Measurements from ENCODE around the gene PGAP2. TPM values are rescaled to one million over a fixed set of nuclear protein-coding genes. Genes with fewer than 3 reads are reported as not detected.
"Not testable (repeated sequence)": the region's sequence is repeated elsewhere in the genome, so short reads cannot be mapped to it uniquely, and the experiment has no call there.

The PGAP2 gene
- total and polyA plus RNA-seq, 2 donors (not counting 1 experiment from before 2014, with no cell fraction given), result 20.5 to 47.1 TPM

- H3K4me3 Mint-ChIP-seq, result no peak overlapping the region
- no peaks in the 10 kb centered on the region for H3K4me1 Mint-ChIP-seq
- no peaks in the 10 kb centered on the region for H3K9me3 Mint-ChIP-seq (ENCODE audit: insufficient read depth)
- Histone ChIP-seq H3K79me2 (ENCODE audit: control insufficient read depth, insufficient read depth, low read length) (peaks cover 2% of the 10 kb centered on the region), H3K4me2 (replicated peaks; ENCODE audit: low read depth, low read length, poor library complexity, severe bottlenecking) (no peak overlapping the region), H3K27ac (ENCODE audit: low read length in 2 of 2) (no peak overlapping the region), H3K9me3 (ENCODE audit: control extremely low read depth in 1 of 3, control insufficient read depth in 2 of 3, insufficient read depth in 1 of 3, low read length in 2 of 3) (no peaks in the 10 kb centered on the region), H2AFZ (ENCODE audit: insufficient read depth, low read depth, low read length, poor library complexity, severe bottlenecking) (no peak overlapping the region), H4K20me1 (ENCODE audit: control insufficient read depth, insufficient read depth, low read length, poor library complexity, severe bottlenecking) (no peaks in the 10 kb centered on the region), H3K27me3 (replicated peaks in 1 of 4; ENCODE audit: control extremely low read depth in 1 of 4, control insufficient read depth in 3 of 4, insufficient read depth in 4 of 4, low read length in 3 of 4) (no peaks in the 10 kb centered on the region), H3K9ac (ENCODE audit: low read length) (no peak overlapping the region), H3K36me3 (replicated peaks in 1 of 2; ENCODE audit: control extremely low read depth in 1 of 2, control insufficient read depth in 1 of 2, extremely low read depth in 1 of 2, insufficient read depth in 2 of 2, low read length in 1 of 2) (peaks cover 20 to 90% of the 10 kb centered on the region in 2 experiments), H3K4me1 (ENCODE audit: control insufficient read depth in 2 of 2, insufficient read depth in 2 of 2, low read length in 2 of 2) (no peaks in the 10 kb centered on the region), H3K4me3 (ENCODE audit: control extremely low read depth in 1 of 5, extremely low read depth in 1 of 5, insufficient read depth in 1 of 5, low read depth in 2 of 5, low read length in 4 of 5) (no peak overlapping the region)
- H3K27ac Mint-ChIP-seq, result no peak overlapping the region
- no peak for ATAC-seq (ENCODE audit: low read depth)
- 89% methylated on average over 4 of the region's 4 CpGs for WGBS (ENCODE audit: insufficient coverage)
- intact Hi-C loops (cut with micrococcal nuclease), result loop anchor here (5.0 kb wide), 2 partner anchors 37 to 43 kb away; partner anchors contain the start of gene PGAP2
- H3K27me3 Mint-ChIP-seq, result no peaks in the 10 kb centered on the region
- ChIA-PET POLR2A (no interaction called here), CTCF (no interaction called here)
- TF ChIP-seq EZH2 (IDR thresholded peaks at IDR 0.05; ENCODE audit: borderline replicate concordance, insufficient read depth, low read depth, low read length, poor library complexity, severe bottlenecking), result no peak
- TF ChIP-seq, protein P1, sequence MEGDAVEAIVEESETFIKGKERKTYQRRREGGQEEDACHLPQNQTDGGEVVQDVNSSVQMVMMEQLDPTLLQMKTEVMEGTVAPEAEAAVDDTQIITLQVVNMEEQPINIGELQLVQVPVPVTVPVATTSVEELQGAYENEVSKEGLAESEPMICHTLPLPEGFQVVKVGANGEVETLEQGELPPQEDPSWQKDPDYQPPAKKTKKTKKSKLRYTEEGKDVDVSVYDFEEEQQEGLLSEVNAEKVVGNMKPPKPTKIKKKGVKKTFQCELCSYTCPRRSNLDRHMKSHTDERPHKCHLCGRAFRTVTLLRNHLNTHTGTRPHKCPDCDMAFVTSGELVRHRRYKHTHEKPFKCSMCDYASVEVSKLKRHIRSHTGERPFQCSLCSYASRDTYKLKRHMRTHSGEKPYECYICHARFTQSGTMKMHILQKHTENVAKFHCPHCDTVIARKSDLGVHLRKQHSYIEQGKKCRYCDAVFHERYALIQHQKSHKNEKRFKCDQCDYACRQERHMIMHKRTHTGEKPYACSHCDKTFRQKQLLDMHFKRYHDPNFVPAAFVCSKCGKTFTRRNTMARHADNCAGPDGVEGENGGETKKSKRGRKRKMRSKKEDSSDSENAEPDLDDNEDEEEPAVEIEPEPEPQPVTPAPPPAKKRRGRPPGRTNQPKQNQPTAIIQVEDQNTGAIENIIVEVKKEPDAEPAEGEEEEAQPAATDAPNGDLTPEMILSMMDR (IDR thresholded peaks at IDR 0.05), result no peak
- DNase-seq, result no peak
Observed at GRCh38 chr11:3764266-3764665, 44.1 kb upstream of the PGAP2 start.

DNA sequence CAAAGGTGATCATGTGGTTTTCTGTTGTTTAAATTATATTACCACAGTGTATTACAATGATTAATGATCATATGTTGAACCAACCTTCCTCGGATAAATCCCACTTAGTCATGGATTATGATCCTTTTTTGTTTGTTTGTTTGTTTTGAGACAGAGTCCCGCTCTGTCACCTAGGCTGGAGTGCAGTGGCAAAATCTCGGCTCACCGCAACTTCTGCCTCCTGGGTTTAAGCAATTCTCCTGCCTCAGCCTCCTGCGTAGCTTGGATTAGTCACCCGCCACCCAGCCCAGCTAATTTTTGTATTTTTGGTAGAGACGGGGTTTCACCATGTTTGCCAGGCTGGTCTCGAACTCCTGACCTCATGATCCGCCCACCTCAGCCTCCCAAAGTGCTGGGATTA is 41.5 kb upstream of the PGAP2 start:
- H3K4me3 ChIP-seq (ENCODE audit: control extremely low read depth in 1 of 5, extremely low read depth in 1 of 5, insufficient read depth in 1 of 5, low read depth in 2 of 5, low read length in 4 of 5); intact Hi-C loops (cut with micrococcal nuclease); DNase-seq; H4K20me1 ChIP-seq (ENCODE audit: control insufficient read depth, insufficient read depth, low read length, poor library complexity, severe bottlenecking); H3K4me2 ChIP-seq (replicated peaks; ENCODE audit: low read depth, low read length, poor library complexity, severe bottlenecking); H2AFZ ChIP-seq (ENCODE audit: insufficient read depth, low read depth, low read length, poor library complexity, severe bottlenecking); H3K27me3 ChIP-seq (replicated peaks in 1 of 4; ENCODE audit: control extremely low read depth in 1 of 4, control insufficient read depth in 3 of 4, insufficient read depth in 4 of 4, low read length in 3 of 4); H3K9ac ChIP-seq (ENCODE audit: low read length); H3K79me2 ChIP-seq (ENCODE audit: control insufficient read depth, insufficient read depth, low read length); H3K27ac ChIP-seq (ENCODE audit: low read length in 2 of 2); H3K9me3 Mint-ChIP-seq (ENCODE audit: insufficient read depth); H3K4me1 Mint-ChIP-seq; H3K9me3 ChIP-seq (ENCODE audit: control extremely low read depth in 1 of 3, control insufficient read depth in 2 of 3, insufficient read depth in 1 of 3, low read length in 2 of 3); H3K4me1 ChIP-seq (ENCODE audit: control insufficient read depth in 2 of 2, insufficient read depth in 2 of 2, low read length in 2 of 2); ATAC-seq (ENCODE audit: low read depth); H3K27me3 Mint-ChIP-seq; H3K4me3 Mint-ChIP-seq; H3K27ac Mint-ChIP-seq: not testable (repeated sequence)
- ChIA-PET CTCF (interaction anchor here (1.9 kb wide), 1 partner anchor 306 kb away, joined by 5 read pairs; no protein-coding TSS in a partner anchor), POLR2A (interaction anchor here (0.6 kb wide), 1 partner anchor 306 kb away, joined by 17 read pairs; no protein-coding TSS in a partner anchor)
- 96% methylated on average over 8 of the region's 9 CpGs for WGBS (ENCODE audit: insufficient coverage)
- H3K36me3 ChIP-seq (replicated peaks in 1 of 2; ENCODE audit: control extremely low read depth in 1 of 2, control insufficient read depth in 1 of 2, extremely low read depth in 1 of 2, insufficient read depth in 2 of 2, low read length in 1 of 2), result peaks cover 19 to 93% of the 10 kb centered on the region in 2 experiments

All from B cell (primary cell).